Measurements from ENCODE around the gene H2AZ2. TPM values are rescaled to one million over a fixed set of nuclear protein-coding genes. Genes with fewer than 3 reads are reported as not detected.

Gene H2AZ2
- total RNA-seq, 2 donors from 2014 or later, result 111 to 146 TPM

DNA sequence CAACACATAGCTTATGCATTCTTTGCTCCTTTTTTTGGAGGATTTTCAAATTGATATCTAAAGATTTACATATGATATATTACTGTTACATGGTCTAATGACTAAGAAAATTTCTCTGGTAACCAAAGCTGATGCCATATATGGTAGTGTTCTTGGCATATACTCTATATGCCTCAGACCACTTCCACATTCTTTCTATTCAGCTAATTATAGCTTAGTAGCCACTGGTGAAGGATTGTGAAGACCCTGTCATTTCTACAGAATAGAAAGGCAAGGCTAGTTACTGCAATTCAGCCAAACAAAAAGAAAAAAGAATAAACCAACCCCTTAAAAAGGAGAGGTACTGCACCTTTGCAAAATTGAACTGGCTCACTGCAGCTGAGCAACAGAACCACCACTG, 33.7 kb upstream of the H2AZ2 start:
- no peak for DNase-seq (ENCODE audit: low spot score)
- Histone ChIP-seq H3K4me1 (replicated peaks) (peaks cover 24% of the 10 kb centered on the region), H3K9me3 (no peaks in the 10 kb centered on the region), H3K4me3 (peak overlapping the region in 1 of 2 donors; percentile 4), H3K27me3 (replicated peaks; ENCODE audit: insufficient read depth) (no peaks in the 10 kb centered on the region), H3K36me3 (no peaks in the 10 kb centered on the region), H3K27ac (no peak overlapping the region)
- TF ChIP-seq POLR2A (IDR thresholded peaks at IDR 0.05), result no peak
- no peak for TF ChIP-seq POLR2AphosphoS5 (IDR thresholded peaks at IDR 0.05)
- intact Hi-C loops (cut with DNase I), result loop anchor here (10.0 kb wide), 1 partner anchor 233 kb away; the partner anchor contains the start of gene TBRG4

DNA sequence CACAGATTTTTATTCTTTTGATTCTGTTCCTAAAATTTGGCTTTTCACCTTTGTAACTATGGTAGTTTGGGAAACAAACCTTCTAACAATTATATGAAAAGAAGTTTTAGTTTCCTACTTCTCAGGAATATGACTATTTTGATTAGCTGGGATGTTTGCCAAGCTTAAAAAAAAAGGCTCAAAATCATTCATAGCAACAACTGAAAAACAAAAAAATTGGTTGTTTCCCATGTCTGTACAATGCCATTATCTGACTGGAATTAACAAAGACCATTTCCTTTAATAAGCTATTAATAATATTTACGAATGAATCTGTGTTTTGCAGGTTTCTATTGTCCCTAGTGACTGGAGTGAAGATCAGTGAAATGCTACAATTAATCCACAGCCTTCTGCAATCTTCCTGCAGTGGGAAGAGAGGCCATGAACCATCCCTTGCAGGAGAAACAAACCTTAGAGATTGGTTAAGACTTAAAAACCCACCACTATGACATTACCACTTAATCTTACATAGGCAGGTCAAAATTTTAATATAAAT, 33.2 kb upstream of the H2AZ2 start:
- H3K9me3 ChIP-seq, result no peaks in the 10 kb centered on the region
- no peaks in the 10 kb centered on the region for H3K36me3 ChIP-seq
- TF ChIP-seq, protein P1, sequence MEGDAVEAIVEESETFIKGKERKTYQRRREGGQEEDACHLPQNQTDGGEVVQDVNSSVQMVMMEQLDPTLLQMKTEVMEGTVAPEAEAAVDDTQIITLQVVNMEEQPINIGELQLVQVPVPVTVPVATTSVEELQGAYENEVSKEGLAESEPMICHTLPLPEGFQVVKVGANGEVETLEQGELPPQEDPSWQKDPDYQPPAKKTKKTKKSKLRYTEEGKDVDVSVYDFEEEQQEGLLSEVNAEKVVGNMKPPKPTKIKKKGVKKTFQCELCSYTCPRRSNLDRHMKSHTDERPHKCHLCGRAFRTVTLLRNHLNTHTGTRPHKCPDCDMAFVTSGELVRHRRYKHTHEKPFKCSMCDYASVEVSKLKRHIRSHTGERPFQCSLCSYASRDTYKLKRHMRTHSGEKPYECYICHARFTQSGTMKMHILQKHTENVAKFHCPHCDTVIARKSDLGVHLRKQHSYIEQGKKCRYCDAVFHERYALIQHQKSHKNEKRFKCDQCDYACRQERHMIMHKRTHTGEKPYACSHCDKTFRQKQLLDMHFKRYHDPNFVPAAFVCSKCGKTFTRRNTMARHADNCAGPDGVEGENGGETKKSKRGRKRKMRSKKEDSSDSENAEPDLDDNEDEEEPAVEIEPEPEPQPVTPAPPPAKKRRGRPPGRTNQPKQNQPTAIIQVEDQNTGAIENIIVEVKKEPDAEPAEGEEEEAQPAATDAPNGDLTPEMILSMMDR (IDR thresholded peaks at IDR 0.05), result no peak
- TF ChIP-seq POLR2A (IDR thresholded peaks at IDR 0.05) (no peak), POLR2AphosphoS5 (IDR thresholded peaks at IDR 0.05) (no peak)
- WGBS, result 33% methylated on average over 1 of the region's 1 CpG
- peak overlapping the region in 1 of 2 donors; percentile 4 for H3K4me3 ChIP-seq
- H3K27ac ChIP-seq, result no peak overlapping the region
- intact Hi-C loops (cut with DNase I), result loop anchor here (10.0 kb wide), 1 partner anchor 234 kb away; the partner anchor contains the start of gene TBRG4
- no peaks in the 10 kb centered on the region for H3K27me3 ChIP-seq (replicated peaks; ENCODE audit: insufficient read depth)
- DNase-seq (ENCODE audit: low spot score), result no peak
- peaks cover 24% of the 10 kb centered on the region for H3K4me1 ChIP-seq (replicated peaks)

GRCh38 chr7:44880317-44881018, 32.6 kb upstream of the H2AZ2 start:
- Histone ChIP-seq H3K4me3 (peak overlapping the region in 1 of 2 donors; percentile 4), H3K4me1 (replicated peaks) (peaks cover 24% of the 10 kb centered on the region)
- intact Hi-C loops (cut with DNase I), result loop anchor here (10.0 kb wide), 1 partner anchor 234 kb away; the partner anchor contains the start of gene TBRG4

GRCh38 chr7:44876393-44876792, 28.5 kb upstream of the H2AZ2 start:
- 77% methylated on average over 4 of the region's 4 CpGs for WGBS
- Histone ChIP-seq H3K27ac (no peak overlapping the region), H3K4me1 (replicated peaks) (peaks cover 8% of the 10 kb centered on the region), H3K36me3 (no peaks in the 10 kb centered on the region), H3K9me3 (no peaks in the 10 kb centered on the region), H3K27me3 (replicated peaks; ENCODE audit: insufficient read depth) (no peaks in the 10 kb centered on the region), H3K4me3 (no peak overlapping the region)
- intact Hi-C loops (cut with DNase I), result no loop called here
- TF ChIP-seq POLR2AphosphoS5 (IDR thresholded peaks at IDR 0.05) (no peak), POLR2A (IDR thresholded peaks at IDR 0.05) (no peak)
- TF ChIP-seq, protein P1 (IDR thresholded peaks at IDR 0.05), result no peak
- no peak for DNase-seq (ENCODE audit: low spot score)

More at GRCh38 chr7:44880317-44881018, 32.6 kb upstream of the H2AZ2 start:
- H3K9me3 ChIP-seq, result no peaks in the 10 kb centered on the region
- no peaks in the 10 kb centered on the region for H3K36me3 ChIP-seq
- no peak overlapping the region for H3K27ac ChIP-seq
- no peak for DNase-seq (ENCODE audit: low spot score)
- H3K27me3 ChIP-seq (replicated peaks; ENCODE audit: insufficient read depth), result no peaks in the 10 kb centered on the region
- 46% methylated on average over 4 of the region's 4 CpGs for WGBS
- TF ChIP-seq, protein P1 (IDR thresholded peaks at IDR 0.05), result no peak
- TF ChIP-seq POLR2AphosphoS5 (IDR thresholded peaks at IDR 0.05), result no peak
- no peak for TF ChIP-seq POLR2A (IDR thresholded peaks at IDR 0.05)

DNA sequence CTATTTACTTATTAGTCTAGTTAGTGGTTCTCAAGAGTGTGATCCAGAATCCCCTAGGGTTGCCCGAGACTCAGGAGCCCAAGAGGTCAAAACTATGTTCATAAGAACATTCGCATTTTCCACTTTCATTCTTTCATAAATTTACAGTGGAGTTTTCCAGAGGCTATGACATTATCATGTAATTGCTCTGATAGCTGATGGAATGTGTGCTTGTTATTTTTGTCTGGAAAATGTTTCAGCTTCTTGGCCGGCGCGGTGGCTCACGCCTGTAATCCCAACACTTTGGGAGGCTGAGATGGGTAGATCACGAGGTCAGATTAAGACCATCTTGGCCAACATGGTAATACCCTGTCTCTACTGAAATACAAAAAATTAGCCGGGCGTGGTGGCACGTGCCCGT, 27.4 kb upstream of the H2AZ2 start:
- WGBS, result 93% methylated on average over 11 of the region's 11 CpGs
- Histone ChIP-seq H3K9me3 (no peaks in the 10 kb centered on the region), H3K36me3 (no peaks in the 10 kb centered on the region), H3K27me3 (replicated peaks; ENCODE audit: insufficient read depth) (no peaks in the 10 kb centered on the region), H3K4me1 (replicated peaks) (no peaks in the 10 kb centered on the region), H3K27ac (no peak overlapping the region), H3K4me3 (no peak overlapping the region)
- intact Hi-C loops (cut with DNase I), result no loop called here
- TF ChIP-seq, protein P1 (IDR thresholded peaks at IDR 0.05), result no peak
- TF ChIP-seq POLR2AphosphoS5 (IDR thresholded peaks at IDR 0.05), result no peak
- no peak for TF ChIP-seq POLR2A (IDR thresholded peaks at IDR 0.05)
- no peak for DNase-seq (ENCODE audit: low spot score)

All from prostate gland (tissue), 2 donors.